NCI-H345 treated with DMSO at 0.1 percent for 48 hours (cell line): ENCODE results near the gene VANGL1.

ENCODE experiments used
- DNase-seq: peaks from one replicate; lab custom pipeline; 2025; ENCODE audit not compliant: unreplicated experiment; lab: John Stamatoyannopoulos, UW

VANGL1 gene

DNA sequence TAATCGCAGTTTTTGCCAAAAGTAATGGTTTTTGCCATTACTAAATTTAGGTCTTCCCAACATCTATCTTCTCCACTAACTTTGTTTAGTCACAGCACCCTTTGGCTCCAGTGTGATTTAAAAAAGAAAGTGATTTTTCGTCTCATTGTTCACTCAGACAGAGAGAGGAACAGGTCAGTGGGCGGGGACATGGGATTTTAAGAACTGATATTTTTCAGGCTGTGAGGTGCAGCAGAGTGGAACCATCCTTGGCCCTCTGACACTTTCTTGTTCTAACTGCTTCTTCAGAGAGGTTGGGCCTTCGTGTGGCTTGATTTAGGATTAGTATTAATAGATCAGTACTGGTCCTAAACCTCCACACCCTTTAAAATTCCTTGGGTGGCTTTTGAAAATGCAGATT, 88.0 kb downstream of the VANGL1 start:
- DNase-seq: no peak

DNA sequence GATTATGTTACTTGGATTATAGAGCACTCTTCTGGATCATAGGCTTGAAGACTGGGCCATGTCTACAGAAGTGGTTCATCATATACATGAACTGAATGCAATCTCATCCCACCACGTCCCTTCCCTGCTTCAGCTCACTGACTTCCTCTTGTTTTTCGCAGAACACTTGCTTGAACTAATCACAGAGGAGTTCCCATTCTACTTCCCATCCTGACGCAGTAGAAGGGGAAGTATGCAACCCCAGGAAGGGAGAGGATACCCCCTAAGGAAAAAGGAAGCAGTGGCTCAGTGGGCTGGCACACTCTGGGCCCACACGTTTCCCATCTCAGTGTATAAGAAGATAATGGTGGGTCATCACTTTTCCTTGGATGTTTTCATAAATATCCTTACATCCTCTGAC, 90.5 kb downstream of the VANGL1 start:
- no peak for DNase-seq

DNA sequence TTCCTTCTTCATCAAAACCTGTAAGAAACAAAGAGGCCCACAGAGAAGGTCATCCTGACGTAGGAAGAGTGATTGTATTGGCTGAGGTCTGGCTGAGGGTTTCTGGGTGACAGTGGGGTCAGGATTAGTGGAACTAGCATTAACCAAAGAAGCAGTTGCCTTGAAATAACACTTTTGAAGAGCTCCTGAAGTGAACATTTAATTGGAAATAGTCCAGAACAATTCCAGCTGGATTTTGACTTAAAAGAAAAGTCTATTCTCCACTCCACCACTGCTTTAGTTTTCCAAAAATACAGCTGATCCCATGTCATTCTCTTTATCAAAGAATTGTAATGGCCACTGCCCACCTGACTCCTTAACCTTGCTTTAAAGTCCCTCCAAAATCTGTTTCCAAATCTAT, 99.0 kb downstream of the VANGL1 start:
- no peak for DNase-seq

DNA sequence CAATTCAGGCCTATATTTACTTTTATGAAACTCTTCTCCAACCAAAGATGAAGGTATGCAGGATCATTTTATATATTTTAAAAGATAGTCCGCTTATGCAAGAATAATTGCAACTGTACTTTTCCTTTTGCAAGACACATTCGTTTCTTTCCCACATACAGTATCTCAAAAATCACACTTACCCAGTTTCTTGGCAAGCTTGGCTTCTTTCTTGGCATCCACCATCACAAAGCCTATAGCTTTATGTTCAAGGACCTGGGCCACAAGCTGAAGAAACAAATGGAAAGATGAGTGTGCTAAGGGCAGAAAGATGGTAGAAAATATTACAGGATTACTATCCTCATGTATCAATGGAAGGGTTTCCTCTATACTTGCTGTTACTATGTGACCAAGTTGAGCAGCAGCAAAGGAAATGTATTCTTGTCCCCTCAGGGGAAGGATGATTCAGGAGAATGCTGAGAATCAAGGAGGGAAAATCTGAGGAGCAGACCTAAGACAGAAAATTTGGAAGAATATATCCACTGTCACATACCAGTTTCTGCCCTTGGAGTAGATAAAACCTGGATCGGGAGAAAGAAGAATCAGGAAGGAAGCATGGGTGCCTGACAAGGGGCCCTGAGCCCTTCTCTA, 103.0 kb downstream of the VANGL1 start:
- DNase-seq: no peak

DNA sequence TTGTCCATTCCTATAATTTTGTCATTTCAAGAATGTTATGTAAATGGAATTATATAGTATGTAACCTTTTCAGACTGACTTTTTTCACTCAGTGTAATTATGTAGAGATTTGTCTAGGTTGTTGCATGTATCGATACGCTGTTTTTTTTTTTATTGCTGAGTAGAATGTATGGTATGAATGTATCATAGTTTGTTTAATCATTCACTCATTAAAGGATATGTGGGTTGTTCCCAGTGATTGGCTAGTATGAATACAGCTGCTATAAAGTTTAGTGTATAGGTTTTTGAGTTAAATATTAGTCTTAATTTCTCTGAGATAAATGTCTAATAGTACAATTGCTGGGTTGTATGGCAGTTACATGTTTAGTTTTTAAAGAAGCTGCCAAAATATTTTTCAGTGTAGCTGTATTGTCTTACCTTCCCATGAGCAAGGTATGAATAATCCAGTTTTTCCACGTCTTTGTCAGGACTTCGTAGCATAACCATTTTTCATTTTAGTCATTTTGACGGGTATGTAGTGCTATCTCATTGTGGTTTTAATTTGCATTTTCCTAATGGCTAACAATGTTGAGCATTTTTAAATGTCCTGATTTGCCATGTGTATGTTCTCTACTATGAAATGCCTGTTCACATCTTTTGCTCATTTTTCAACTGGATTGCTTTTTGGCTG, 104.4 kb downstream of the VANGL1 start:
- no peak for DNase-seq
